Germinal center (tissue), 1 donor: ENCODE results near the gene CTBS.
"Not testable (repeated sequence)": the region's sequence is repeated elsewhere in the genome, so short reads cannot be mapped to it uniquely, and the experiment has no call there.

ENCODE experiments used
- DNase-seq: peaks from one replicate; pipeline ENCODE4 v3.0.0; 2012; ENCODE audit warnings: mixed read lengths, low spot score

The CTBS gene

GRCh38 chr1:84573967-84574842 is at the start of gene CTBS:
TSS of gene CTBS (minus strand) at chr1:84574440. CDS start at chr1:84574415, 25 bp downstream.
- peak; percentile 99 for DNase-seq

GRCh38 chr1:84621553-84621952 is 47.3 kb upstream of the CTBS start:
- DNase-seq = no peak

GRCh38 chr1:84620720-84621313 is 46.6 kb upstream of the CTBS start:
- DNase-seq = peak; percentile 86

- no peak for DNase-seq
These were observed 45.3 kb upstream of the CTBS start for GRCh38 chr1:84619383-84620102.

- DNase-seq = no peak
These were observed 43.1 kb upstream of the CTBS start for GRCh38 chr1:84617349-84617748.

- DNase-seq = no peak
These were observed 41.5 kb upstream of the CTBS start for GRCh38 chr1:84615790-84616189.

GRCh38 chr1:84613887-84614286 is 39.6 kb upstream of the CTBS start:
- no peak for DNase-seq

GRCh38 chr1:84613026-84613425 is 38.8 kb upstream of the CTBS start:
- DNase-seq = no peak

GRCh38 chr1:84611796-84612195 is 37.6 kb upstream of the CTBS start:
- DNase-seq = no peak

GRCh38 chr1:84611091-84611490 is 36.9 kb upstream of the CTBS start:
- no peak for DNase-seq

GRCh38 chr1:84606977-84607376 is 32.7 kb upstream of the CTBS start:
- DNase-seq = no peak

- no peak for DNase-seq
These were observed 30.9 kb upstream of the CTBS start for GRCh38 chr1:84605157-84605556.

GRCh38 chr1:84603941-84604830 is 29.9 kb upstream of the CTBS start:
- DNase-seq = no peak

- DNase-seq = no peak
These were observed 29.0 kb upstream of the CTBS start for GRCh38 chr1:84603223-84603622.

GRCh38 chr1:84600796-84601195 is 26.6 kb upstream of the CTBS start:
- DNase-seq = no peak

GRCh38 chr1:84598846-84599741 is 24.9 kb upstream of the CTBS start:
- no peak for DNase-seq

- no peak for DNase-seq
These were observed 24.2 kb upstream of the CTBS start for GRCh38 chr1:84598418-84598817.

GRCh38 chr1:84597011-84597410 is 22.8 kb upstream of the CTBS start:
- DNase-seq = no peak

- not testable (repeated sequence) for DNase-seq
These were observed 20.7 kb upstream of the CTBS start for GRCh38 chr1:84594959-84595358.

- no peak for DNase-seq
These were observed 12.9 kb upstream of the CTBS start for GRCh38 chr1:84587099-84587498.

GRCh38 chr1:84585803-84586202 is 11.6 kb upstream of the CTBS start:
- no peak for DNase-seq
